GM12878 (cell line): ENCODE data around the gene RBM10. TPM values are rescaled to one million over a fixed set of nuclear protein-coding genes. Genes with fewer than 3 reads are reported as not detected.

Source experiments
- EP300 ChIP-seq, 2 experiments: fragments of 150-350 bp in 1 of 2; IDR thresholded peaks; 2 replicates each; pipeline ENCODE4 v1.6.1; 2011 to 2012; ENCODE audit warnings: low read depth in 2 of 2, low read length in 2 of 2, borderline replicate concordance in 1 of 2, improper control_type of control experiment in 1 of 2, inconsistent platforms in 1 of 2; ENCODE audit not compliant: control insufficient read depth in 1 of 2
- KDM1A ChIP-seq: fragments of 200-600 bp; sonication (generic); IDR thresholded peaks from 2 replicates; pipeline ENCODE4 v1.6.1; 2016; ENCODE audit warnings: borderline replicate concordance
- POU2F2 ChIP-seq: IDR thresholded peaks from 3 replicates; pipeline ENCODE4 v1.6.1; 2011; ENCODE audit warnings: low read depth, mild to moderate bottlenecking, low read length, borderline replicate concordance
- RB1 ChIP-seq: fragments of 450-650 bp; formaldehyde crosslinking; IDR thresholded peaks from 2 replicates; pipeline ENCODE4 v1.6.1; 2017; ENCODE audit warnings: mild to moderate bottlenecking, borderline replicate concordance
- TCF7 ChIP-seq: IDR thresholded peaks from 2 replicates; pipeline ENCODE4 v1.6.1; 2014; ENCODE audit warnings: antibody characterized with exemption, borderline replicate concordance
- ZNF592 ChIP-seq: fragments of 450-650 bp; IDR thresholded peaks from 2 replicates; pipeline ENCODE4 v1.6.1; 2017; ENCODE audit warnings: mild to moderate bottlenecking, moderate library complexity
- polyA plus RNA-seq, 11 experiments: library from polyadenylated mRNA; depleted of rRNA in 4 of 11; unstranded in 6 of 11; stranded (reverse) in 5 of 11; fragments of >200 nt; fragmentation: Nextera tagmentation in 4 of 11; fragmentation: Illumina TruSeq in 1 of 11; extraction: Ambion mirVana in 4 of 11; extraction: Trizol in 1 of 11; gene quantifications; 1 replicate in 1 of 11; 2 replicates in 10 of 11; pipeline versions ENCODE4 v1.2.1 to v1.2.3, GENCODE V29; 2011 to 2016; ENCODE audit warnings: inconsistent platforms in 2 of 11, missing spikeins in 2 of 11, low read depth in 1 of 11
- total RNA-seq, 4 experiments: library from RNA; depleted of rRNA in 3 of 4; stranded (reverse); fragments of >200 nt in 3 of 4; fragmentation: Illumina TruSeq in 1 of 4; extraction: Trizol in 1 of 4; gene quantifications; 2 replicates each; pipeline versions ENCODE4 v1.2.1 to v1.2.3, GENCODE V29; 2013 to 2021
- TF ChIP-seq, protein P1 (sequence below): IDR thresholded peaks from 2 replicates; pipeline ENCODE4 v1.6.1; 2012; ENCODE audit warnings: mild to moderate bottlenecking, low read depth, low read length

Gene RBM10
- total and polyA plus RNA-seq, 10 of the 15 experiments (the other 5 are each of a cell fraction or from before 2014, with no cell fraction given), result 1.4 to 60.0 (median 29.8) TPM

DNA sequence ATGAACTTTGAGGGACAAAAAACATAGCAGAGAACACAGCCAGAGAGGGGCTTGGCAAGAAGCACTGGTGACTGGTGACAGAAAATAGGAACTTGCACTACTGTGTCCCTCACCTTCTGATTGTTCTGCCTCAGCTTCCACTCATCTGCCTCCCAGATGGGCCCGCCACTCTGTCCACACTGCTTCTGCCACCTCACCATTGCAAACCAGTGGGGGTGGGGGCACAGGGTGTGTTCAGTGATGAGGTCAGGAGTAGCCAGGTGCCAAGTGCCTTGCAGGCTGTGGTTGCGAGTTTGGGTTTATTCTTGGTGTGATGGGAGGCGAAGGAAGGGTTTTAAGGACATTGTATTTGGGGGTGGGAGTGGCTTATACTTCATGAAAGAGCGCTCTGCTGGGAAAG is 39.5 kb downstream of the RBM10 start (continued):
- no peak for TF ChIP-seq ZNF592
- TF ChIP-seq POU2F2, result no peak
- no peak for TF ChIP-seq KDM1A
- no peak for TF ChIP-seq RB1
- TF ChIP-seq EP300 (IDR thresholded peaks at IDR 0.05; ENCODE audit: borderline replicate concordance in 1 of 2, control insufficient read depth in 1 of 2, low read depth in 2 of 2, low read length in 2 of 2), result no peak
- TF ChIP-seq, protein P1, sequence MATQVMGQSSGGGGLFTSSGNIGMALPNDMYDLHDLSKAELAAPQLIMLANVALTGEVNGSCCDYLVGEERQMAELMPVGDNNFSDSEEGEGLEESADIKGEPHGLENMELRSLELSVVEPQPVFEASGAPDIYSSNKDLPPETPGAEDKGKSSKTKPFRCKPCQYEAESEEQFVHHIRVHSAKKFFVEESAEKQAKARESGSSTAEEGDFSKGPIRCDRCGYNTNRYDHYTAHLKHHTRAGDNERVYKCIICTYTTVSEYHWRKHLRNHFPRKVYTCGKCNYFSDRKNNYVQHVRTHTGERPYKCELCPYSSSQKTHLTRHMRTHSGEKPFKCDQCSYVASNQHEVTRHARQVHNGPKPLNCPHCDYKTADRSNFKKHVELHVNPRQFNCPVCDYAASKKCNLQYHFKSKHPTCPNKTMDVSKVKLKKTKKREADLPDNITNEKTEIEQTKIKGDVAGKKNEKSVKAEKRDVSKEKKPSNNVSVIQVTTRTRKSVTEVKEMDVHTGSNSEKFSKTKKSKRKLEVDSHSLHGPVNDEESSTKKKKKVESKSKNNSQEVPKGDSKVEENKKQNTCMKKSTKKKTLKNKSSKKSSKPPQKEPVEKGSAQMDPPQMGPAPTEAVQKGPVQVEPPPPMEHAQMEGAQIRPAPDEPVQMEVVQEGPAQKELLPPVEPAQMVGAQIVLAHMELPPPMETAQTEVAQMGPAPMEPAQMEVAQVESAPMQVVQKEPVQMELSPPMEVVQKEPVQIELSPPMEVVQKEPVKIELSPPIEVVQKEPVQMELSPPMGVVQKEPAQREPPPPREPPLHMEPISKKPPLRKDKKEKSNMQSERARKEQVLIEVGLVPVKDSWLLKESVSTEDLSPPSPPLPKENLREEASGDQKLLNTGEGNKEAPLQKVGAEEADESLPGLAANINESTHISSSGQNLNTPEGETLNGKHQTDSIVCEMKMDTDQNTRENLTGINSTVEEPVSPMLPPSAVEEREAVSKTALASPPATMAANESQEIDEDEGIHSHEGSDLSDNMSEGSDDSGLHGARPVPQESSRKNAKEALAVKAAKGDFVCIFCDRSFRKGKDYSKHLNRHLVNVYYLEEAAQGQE, result no peak
- no peak for TF ChIP-seq TCF7
